ENCODE measurements around the gene FARS2.

DNA sequence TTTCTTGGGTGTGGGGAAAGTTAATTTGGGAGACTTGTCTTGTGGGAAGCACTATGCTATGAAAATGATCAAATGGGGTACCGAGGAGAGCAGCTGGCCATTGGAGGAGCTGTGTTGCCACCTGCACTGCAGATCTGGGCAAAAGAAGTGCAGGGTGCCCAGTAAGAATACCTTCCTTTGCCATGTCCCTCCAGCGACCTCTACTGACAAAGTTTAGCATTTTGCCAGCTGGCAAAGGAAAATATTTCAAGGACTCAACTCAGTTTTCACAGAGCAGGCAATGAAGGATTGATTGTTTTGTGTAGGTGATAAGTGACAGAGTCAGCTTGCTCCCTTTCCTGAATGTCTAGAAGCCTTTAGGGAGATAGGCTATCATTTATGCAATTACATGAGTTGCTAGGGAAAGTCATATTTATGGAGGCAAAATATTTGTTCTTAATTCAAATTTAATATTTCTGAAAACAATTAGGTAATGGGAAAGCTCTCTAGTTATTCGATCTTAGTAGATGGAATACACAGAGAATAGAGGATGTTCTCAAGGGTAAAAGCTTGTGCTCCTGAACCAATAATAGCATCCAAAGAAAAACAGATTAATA lies 118.4 kb downstream of the FARS2 start:
- TF ChIP-seq GATA2 (IDR thresholded peaks at IDR 0.05; ENCODE audit: low read depth, low read length) (no peak), GATA3 (IDR thresholded peaks at IDR 0.05; ENCODE audit: low read depth, low read length) (no peak)
